Right renal cortex interstitium (tissue), 3 donors: Measurements from ENCODE around the gene FAM184A. TPM values are rescaled to one million over a fixed set of nuclear protein-coding genes. Genes with fewer than 3 reads are reported as not detected.
"Not testable (repeated sequence)": the region's sequence is repeated elsewhere in the genome, so short reads cannot be mapped to it uniquely, and the experiment has no call there.

Experiments used
- DNase-seq, 3 donors: peaks; one replicate each; pipeline ENCODE4 v3.0.0-alpha.2; 2013; ENCODE audit warnings: low read depth in 3 of 3, low spot score in 2 of 3
- polyA plus RNA-seq, 3 donors: library from polyadenylated mRNA; unstranded; fragments of 120-200 nt; gene quantifications; one replicate each; pipeline ENCODE4 v1.2.1, GENCODE V29; 2013; ENCODE audit not compliant: insufficient read length in 3 of 3

FAM184A gene
- polyA plus RNA-seq, 3 donors = 10.2 to 11.5 (median 10.3) TPM

- DNase-seq = no peak
These were observed 54.4 kb downstream of the FAM184A start for GRCh38 chr6:119024111-119024510.

GRCh38 chr6:119022796-119023195, 55.7 kb downstream of the FAM184A start:
- DNase-seq = no peak

- DNase-seq = no peak
These were observed 57.6 kb downstream of the FAM184A start for GRCh38 chr6:119020597-119021561.

GRCh38 chr6:119015165-119015564, 63.3 kb downstream of the FAM184A start:
- DNase-seq = not testable (repeated sequence)

GRCh38 chr6:119012521-119012920, 65.9 kb downstream of the FAM184A start:
- no peak for DNase-seq

GRCh38 chr6:119009266-119009665, 69.2 kb downstream of the FAM184A start:
- DNase-seq = not testable (repeated sequence)

- DNase-seq = no peak
These were observed 71.5 kb downstream of the FAM184A start for GRCh38 chr6:119006974-119007373.

- no peak for DNase-seq
These were observed 76.4 kb downstream of the FAM184A start for GRCh38 chr6:119002069-119002468.

- DNase-seq = no peak
These were observed 78.9 kb downstream of the FAM184A start for GRCh38 chr6:118999494-119000040.

GRCh38 chr6:118997426-118997825, 81.0 kb downstream of the FAM184A start:
- DNase-seq = not testable (repeated sequence)

GRCh38 chr6:118996289-118996820, 82.1 kb downstream of the FAM184A start:
- no peak for DNase-seq

- DNase-seq = no peak
These were observed 84.6 kb downstream of the FAM184A start for GRCh38 chr6:118993803-118994251.

- DNase-seq = no peak
These were observed 85.1 kb downstream of the FAM184A start for GRCh38 chr6:118993358-118993757.

- DNase-seq = no peak
These were observed 86.2 kb downstream of the FAM184A start for GRCh38 chr6:118992186-118992795.

- DNase-seq = no peak
These were observed 92.2 kb downstream of the FAM184A start for GRCh38 chr6:118986312-118986711.

GRCh38 chr6:118985123-118985830, 93.2 kb downstream of the FAM184A start:
- DNase-seq = no peak

GRCh38 chr6:118984342-118984741, 94.1 kb downstream of the FAM184A start:
- DNase-seq = no peak

GRCh38 chr6:118982575-118982911, 95.9 kb downstream of the FAM184A start:
- DNase-seq = no peak

GRCh38 chr6:118981884-118982574, 96.4 kb downstream of the FAM184A start:
- DNase-seq = no peak

GRCh38 chr6:118980063-118980462, 98.4 kb downstream of the FAM184A start:
- DNase-seq = no peak
